HepG2 (cell line): ENCODE data around the gene VTN. TPM values are rescaled to one million over a fixed set of nuclear protein-coding genes. Genes with fewer than 3 reads are reported as not detected.

Experiments
- GATA4 ChIP-seq: sonication (generic); IDR thresholded peaks from 2 replicates; pipeline ENCODE4 v1.6.1; 2016; ENCODE audit warnings: antibody characterized with exemption, low read depth, borderline replicate concordance
- JUND ChIP-seq: sonication (generic); formaldehyde crosslinking; IDR thresholded peaks from 2 replicates; pipeline ENCODE4 v1.8.0; 2022; ENCODE audit warnings: mild to moderate bottlenecking, missing genetic modification reagents
- NFE2L2 ChIP-seq: fragments of 150-350 bp; IDR thresholded peaks from 2 replicates; pipeline ENCODE4 v1.6.1; 2014; ENCODE audit warnings: low read length
- RBM22 ChIP-seq: fragments of 200-400 bp; formaldehyde crosslinking; optimal IDR thresholded peaks from 2 replicates; pipeline ENCODE3; 2017; ENCODE audit warnings: mild to moderate bottlenecking, low read length, moderate library complexity
- TARDBP ChIP-seq: sonication (generic); formaldehyde crosslinking; IDR thresholded peaks from 2 replicates; pipeline ENCODE4 v1.8.0; 2022; ENCODE audit warnings: mild to moderate bottlenecking, missing genetic modification reagents
- TBP ChIP-seq: sonication (generic); formaldehyde crosslinking; IDR thresholded peaks from 2 replicates; pipeline ENCODE4 v1.5.0; 2020; ENCODE audit warnings: missing genetic modification reagents
- TGIF2 ChIP-seq: IDR thresholded peaks from 2 replicates; pipeline ENCODE4 v1.6.1; 2016; ENCODE audit warnings: control low read depth, missing compliant biosample characterization
- ZFP1 ChIP-seq: IDR thresholded peaks from 2 replicates; pipeline ENCODE4 v1.6.1; 2016
- ZNF160 ChIP-seq: sonication (generic); formaldehyde crosslinking; IDR thresholded peaks from 2 replicates; pipeline ENCODE4 v1.8.0; 2022; ENCODE audit warnings: mild to moderate bottlenecking, inconsistent platforms, missing genetic modification reagents
- ZNF17 ChIP-seq: sonication (generic); formaldehyde crosslinking; IDR thresholded peaks from 2 replicates; pipeline ENCODE4 v1.5.0; 2020; ENCODE audit warnings: mild to moderate bottlenecking, missing genetic modification reagents
- ZNF749 ChIP-seq: sonication (generic); formaldehyde crosslinking; IDR thresholded peaks from 2 replicates; pipeline ENCODE4 v1.8.0; 2022; ENCODE audit warnings: mild to moderate bottlenecking, missing genetic modification reagents, moderate library complexity, borderline replicate concordance
- ZNF761 ChIP-seq: sonication (generic); formaldehyde crosslinking; conservative IDR thresholded peaks from 2 replicates; pipeline ENCODE4 v1.4.0; 2020; ENCODE audit warnings: mild to moderate bottlenecking, missing genetic modification reagents
- polyA plus RNA-seq, 8 experiments: library from polyadenylated mRNA; depleted of rRNA in 3 of 8; stranded (reverse) in 7 of 8; unstranded in 1 of 8; fragments of >200 nt; fragmentation: Illumina TruSeq in 4 of 8; extraction: Trizol in 4 of 8; gene quantifications; 2 replicates each; pipeline versions ENCODE4 v1.2.1 to v1.2.3, GENCODE V29; 2011 to 2016; ENCODE audit warnings: low read depth in 4 of 8, missing spikeins in 1 of 8, mixed read lengths in 1 of 8; ENCODE audit not compliant: insufficient read depth in 1 of 8
- total RNA-seq, 5 experiments: library from RNA; depleted of rRNA; stranded (reverse); fragments of >200 nt; fragmentation: Illumina TruSeq; extraction: Trizol; gene quantifications; 2 replicates each; pipeline ENCODE4 v1.2.3, GENCODE V29; 2016; ENCODE audit warnings: low read depth in 1 of 5
- TF ChIP-seq, protein P1 (sequence below): sonication (generic); formaldehyde crosslinking; IDR thresholded peaks from 2 replicates; pipeline ENCODE4 v1.4.0; 2020; ENCODE audit warnings: missing genetic modification reagents
- TF ChIP-seq, protein P2 (sequence below): IDR thresholded peaks from 2 replicates; pipeline ENCODE4 v1.6.1; 2016; ENCODE audit warnings: low read depth, borderline replicate concordance
- TF ChIP-seq, protein P3 (sequence below): sonication (generic); formaldehyde crosslinking; IDR thresholded peaks from 2 replicates; pipeline ENCODE4 v1.5.0; 2020; ENCODE audit warnings: mild to moderate bottlenecking, missing genetic modification reagents
- TF ChIP-seq, protein P4 (sequence below): sonication (generic); formaldehyde crosslinking; IDR thresholded peaks from 2 replicates; pipeline ENCODE4 v1.8.1; 2023; ENCODE audit warnings: missing genetic modification reagents, inconsistent platforms, borderline replicate concordance
- TF ChIP-seq, protein P5 (sequence below): sonication (generic); formaldehyde crosslinking; IDR thresholded peaks from 2 replicates; pipeline ENCODE4 v1.5.1; 2020; ENCODE audit warnings: missing genetic modification reagents, mild to moderate bottlenecking, borderline replicate concordance

VTN gene
- total and polyA plus RNA-seq, 2 of the 13 experiments (the other 11 are each of a cell fraction or from before 2014, with no cell fraction given): 108 to 131 TPM

DNA sequence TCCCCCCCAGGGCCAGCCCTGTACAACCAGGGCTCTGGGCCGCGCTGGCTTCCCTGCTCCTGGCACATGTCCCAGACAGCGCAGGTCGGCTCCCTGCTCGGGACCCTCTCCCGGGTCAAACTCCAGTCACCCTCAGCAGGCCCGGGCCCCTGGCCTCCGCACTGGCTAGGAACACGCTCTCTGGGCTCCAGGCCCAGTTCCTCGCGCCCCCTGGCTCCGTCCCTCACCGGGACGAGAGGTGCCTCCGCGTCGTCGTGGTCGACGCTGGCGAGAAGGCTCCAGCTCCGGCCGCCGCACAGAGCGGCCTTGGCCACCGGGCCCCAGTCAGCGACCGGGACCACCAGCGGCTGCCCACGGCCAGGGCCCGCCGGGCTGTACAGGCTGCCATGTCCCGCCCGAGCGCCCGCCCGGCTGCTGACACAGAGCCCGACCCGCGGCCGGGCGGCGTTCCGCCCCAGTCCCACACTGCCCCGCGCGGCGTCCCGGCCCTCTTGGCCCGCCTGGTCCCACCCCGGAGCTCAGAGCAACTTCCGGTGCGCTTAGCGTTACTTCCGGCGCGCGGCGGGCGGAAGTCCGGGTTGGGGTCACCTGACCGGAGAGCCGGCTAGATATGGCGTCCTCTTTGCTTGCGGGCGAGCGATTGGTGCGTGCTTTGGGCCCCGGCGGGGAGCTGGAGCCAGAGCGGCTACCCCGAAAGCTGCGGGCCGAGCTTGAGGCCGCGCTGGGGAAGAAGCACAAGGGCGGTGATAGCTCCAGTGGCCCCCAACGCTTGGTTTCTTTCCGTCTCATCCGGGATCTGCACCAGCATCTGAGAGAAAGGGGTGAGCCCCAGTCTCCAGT lies 12.8 kb downstream of the VTN start, which contains the start of gene POLDIP2 (continued):
- TF ChIP-seq, protein P1, sequence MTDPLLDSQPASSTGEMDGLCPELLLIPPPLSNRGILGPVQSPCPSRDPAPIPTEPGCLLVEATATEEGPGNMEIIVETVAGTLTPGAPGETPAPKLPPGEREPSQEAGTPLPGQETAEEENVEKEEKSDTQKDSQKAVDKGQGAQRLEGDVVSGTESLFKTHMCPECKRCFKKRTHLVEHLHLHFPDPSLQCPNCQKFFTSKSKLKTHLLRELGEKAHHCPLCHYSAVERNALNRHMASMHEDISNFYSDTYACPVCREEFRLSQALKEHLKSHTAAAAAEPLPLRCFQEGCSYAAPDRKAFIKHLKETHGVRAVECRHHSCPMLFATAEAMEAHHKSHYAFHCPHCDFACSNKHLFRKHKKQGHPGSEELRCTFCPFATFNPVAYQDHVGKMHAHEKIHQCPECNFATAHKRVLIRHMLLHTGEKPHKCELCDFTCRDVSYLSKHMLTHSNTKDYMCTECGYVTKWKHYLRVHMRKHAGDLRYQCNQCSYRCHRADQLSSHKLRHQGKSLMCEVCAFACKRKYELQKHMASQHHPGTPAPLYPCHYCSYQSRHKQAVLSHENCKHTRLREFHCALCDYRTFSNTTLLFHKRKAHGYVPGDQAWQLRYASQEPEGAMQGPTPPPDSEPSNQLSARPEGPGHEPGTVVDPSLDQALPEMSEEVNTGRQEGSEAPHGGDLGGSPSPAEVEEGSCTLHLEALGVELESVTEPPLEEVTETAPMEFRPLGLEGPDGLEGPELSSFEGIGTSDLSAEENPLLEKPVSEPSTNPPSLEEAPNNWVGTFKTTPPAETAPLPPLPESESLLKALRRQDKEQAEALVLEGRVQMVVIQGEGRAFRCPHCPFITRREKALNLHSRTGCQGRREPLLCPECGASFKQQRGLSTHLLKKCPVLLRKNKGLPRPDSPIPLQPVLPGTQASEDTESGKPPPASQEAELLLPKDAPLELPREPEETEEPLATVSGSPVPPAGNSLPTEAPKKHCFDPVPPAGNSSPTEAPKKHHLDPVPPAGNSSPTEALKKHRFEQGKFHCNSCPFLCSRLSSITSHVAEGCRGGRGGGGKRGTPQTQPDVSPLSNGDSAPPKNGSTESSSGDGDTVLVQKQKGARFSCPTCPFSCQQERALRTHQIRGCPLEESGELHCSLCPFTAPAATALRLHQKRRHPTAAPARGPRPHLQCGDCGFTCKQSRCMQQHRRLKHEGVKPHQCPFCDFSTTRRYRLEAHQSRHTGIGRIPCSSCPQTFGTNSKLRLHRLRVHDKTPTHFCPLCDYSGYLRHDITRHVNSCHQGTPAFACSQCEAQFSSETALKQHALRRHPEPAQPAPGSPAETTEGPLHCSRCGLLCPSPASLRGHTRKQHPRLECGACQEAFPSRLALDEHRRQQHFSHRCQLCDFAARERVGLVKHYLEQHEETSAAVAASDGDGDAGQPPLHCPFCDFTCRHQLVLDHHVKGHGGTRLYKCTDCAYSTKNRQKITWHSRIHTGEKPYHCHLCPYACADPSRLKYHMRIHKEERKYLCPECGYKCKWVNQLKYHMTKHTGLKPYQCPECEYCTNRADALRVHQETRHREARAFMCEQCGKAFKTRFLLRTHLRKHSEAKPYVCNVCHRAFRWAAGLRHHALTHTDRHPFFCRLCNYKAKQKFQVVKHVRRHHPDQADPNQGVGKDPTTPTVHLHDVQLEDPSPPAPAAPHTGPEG (CRISPR knock-in tag): peak; percentile 95
- TF ChIP-seq TBP (CRISPR knock-in tag): no peak
- no peak; the same call in 1 of the 2 replicates for TF ChIP-seq ZNF17 (CRISPR knock-in tag)
- TF ChIP-seq ZNF761 (CRISPR knock-in tag): no peak; the same call in 1 of the 2 replicates
- 0 out of 2 replicates have a peak, but pooled peaks have one; percentile 54 for TF ChIP-seq GATA4
- no peak for TF ChIP-seq JUND (CRISPR knock-in tag)
- peak; percentile 97 for TF ChIP-seq TARDBP (CRISPR knock-in tag)
- TF ChIP-seq, protein P2, sequence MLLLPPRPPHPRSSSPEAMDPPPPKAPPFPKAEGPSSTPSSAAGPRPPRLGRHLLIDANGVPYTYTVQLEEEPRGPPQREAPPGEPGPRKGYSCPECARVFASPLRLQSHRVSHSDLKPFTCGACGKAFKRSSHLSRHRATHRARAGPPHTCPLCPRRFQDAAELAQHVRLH (CRISPR knock-in tag): peak; percentile 91
- TF ChIP-seq, protein P3, sequence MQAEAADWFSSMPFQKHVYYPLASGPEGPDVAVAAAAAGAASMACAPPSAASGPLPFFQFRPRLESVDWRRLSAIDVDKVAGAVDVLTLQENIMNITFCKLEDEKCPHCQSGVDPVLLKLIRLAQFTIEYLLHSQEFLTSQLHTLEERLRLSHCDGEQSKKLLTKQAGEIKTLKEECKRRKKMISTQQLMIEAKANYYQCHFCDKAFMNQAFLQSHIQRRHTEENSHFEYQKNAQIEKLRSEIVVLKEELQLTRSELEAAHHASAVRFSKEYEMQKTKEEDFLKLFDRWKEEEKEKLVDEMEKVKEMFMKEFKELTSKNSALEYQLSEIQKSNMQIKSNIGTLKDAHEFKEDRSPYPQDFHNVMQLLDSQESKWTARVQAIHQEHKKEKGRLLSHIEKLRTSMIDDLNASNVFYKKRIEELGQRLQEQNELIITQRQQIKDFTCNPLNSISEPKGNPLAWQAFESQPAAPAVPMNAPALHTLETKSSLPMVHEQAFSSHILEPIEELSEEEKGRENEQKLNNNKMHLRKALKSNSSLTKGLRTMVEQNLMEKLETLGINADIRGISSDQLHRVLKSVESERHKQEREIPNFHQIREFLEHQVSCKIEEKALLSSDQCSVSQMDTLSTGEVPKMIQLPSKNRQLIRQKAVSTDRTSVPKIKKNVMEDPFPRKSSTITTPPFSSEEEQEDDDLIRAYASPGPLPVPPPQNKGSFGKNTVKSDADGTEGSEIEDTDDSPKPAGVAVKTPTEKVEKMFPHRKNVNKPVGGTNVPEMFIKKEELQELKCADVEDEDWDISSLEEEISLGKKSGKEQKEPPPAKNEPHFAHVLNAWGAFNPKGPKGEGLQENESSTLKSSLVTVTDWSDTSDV (CRISPR knock-in tag): no peak
- peak; percentile 52; the same call in 1 of the 2 replicates for TF ChIP-seq ZFP1 (CRISPR knock-in tag)
- TF ChIP-seq ZNF749 (CRISPR knock-in tag): 0 out of 2 replicates have a peak, but pooled peaks have one; percentile 73
- no peak for TF ChIP-seq NFE2L2
- no peak for TF ChIP-seq ZNF160 (CRISPR knock-in tag)
- no peak for TF ChIP-seq RBM22
- TF ChIP-seq TGIF2 (CRISPR knock-in tag): 0 out of 2 replicates have a peak, but pooled peaks have one; percentile 52
- TF ChIP-seq, protein P4, sequence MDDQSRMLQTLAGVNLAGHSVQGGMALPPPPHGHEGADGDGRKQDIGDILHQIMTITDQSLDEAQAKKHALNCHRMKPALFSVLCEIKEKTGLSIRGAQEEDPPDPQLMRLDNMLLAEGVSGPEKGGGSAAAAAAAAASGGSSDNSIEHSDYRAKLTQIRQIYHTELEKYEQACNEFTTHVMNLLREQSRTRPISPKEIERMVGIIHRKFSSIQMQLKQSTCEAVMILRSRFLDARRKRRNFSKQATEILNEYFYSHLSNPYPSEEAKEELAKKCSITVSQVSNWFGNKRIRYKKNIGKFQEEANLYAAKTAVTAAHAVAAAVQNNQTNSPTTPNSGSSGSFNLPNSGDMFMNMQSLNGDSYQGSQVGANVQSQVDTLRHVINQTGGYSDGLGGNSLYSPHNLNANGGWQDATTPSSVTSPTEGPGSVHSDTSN (CRISPR knock-in tag): 0 out of 2 replicates have a peak, but pooled peaks have one; percentile 23
- TF ChIP-seq, protein P5, sequence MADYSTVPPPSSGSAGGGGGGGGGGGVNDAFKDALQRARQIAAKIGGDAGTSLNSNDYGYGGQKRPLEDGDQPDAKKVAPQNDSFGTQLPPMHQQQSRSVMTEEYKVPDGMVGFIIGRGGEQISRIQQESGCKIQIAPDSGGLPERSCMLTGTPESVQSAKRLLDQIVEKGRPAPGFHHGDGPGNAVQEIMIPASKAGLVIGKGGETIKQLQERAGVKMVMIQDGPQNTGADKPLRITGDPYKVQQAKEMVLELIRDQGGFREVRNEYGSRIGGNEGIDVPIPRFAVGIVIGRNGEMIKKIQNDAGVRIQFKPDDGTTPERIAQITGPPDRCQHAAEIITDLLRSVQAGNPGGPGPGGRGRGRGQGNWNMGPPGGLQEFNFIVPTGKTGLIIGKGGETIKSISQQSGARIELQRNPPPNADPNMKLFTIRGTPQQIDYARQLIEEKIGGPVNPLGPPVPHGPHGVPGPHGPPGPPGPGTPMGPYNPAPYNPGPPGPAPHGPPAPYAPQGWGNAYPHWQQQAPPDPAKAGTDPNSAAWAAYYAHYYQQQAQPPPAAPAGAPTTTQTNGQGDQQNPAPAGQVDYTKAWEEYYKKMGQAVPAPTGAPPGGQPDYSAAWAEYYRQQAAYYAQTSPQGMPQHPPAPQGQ (CRISPR knock-in tag): no peak
